Liver (tissue), 9 donors: ENCODE results near the gene IKBKE. TPM values are rescaled to one million over a fixed set of nuclear protein-coding genes. Genes with fewer than 3 reads are reported as not detected.

Experiments
- DNase-seq: peaks from one replicate; pipeline ENCODE4 v3.0.0-alpha.2; 2017; ENCODE audit warnings: low spot score
- H3K27ac ChIP-seq, 2 donors: one replicate each; pipeline ENCODE4 v1.7.0; 2013; ENCODE audit warnings: inconsistent platforms in 2 of 2, low read length in 2 of 2, control low read depth in 1 of 2, low read depth in 1 of 2, mild to moderate bottlenecking in 1 of 2
- H3K27me3 ChIP-seq, 4 donors: one replicate each; pipeline versions ENCODE4 v1.6.1 to v1.7.0; 2013; ENCODE audit warnings: low read length in 3 of 4, inconsistent platforms in 1 of 4, mild to moderate bottlenecking in 1 of 4, moderate library complexity in 1 of 4; ENCODE audit not compliant: control insufficient read depth in 4 of 4, insufficient read depth in 4 of 4
- H3K36me3 ChIP-seq, 4 donors: one replicate each; pipeline versions ENCODE4 v1.6.1 to v1.7.0; 2013; ENCODE audit warnings: low read length in 3 of 4, mild to moderate bottlenecking in 3 of 4, low read depth in 1 of 4, moderate library complexity in 1 of 4; ENCODE audit not compliant: control insufficient read depth in 4 of 4, insufficient read depth in 3 of 4
- H3K4me1 ChIP-seq, 4 donors: one replicate each; pipeline versions ENCODE4 v1.6.1 to v1.7.0; 2013; ENCODE audit warnings: low read length in 3 of 4, mild to moderate bottlenecking in 3 of 4, moderate library complexity in 1 of 4; ENCODE audit not compliant: control insufficient read depth in 4 of 4, insufficient read depth in 4 of 4
- H3K4me3 ChIP-seq, 3 donors: one replicate each; pipeline versions ENCODE4 v1.6.1 to v1.7.0; 2013; ENCODE audit warnings: low read length in 3 of 3, control low read depth in 1 of 3, low read depth in 1 of 3, mild to moderate bottlenecking in 1 of 3
- H3K9ac ChIP-seq, 2 donors: one replicate each; pipeline ENCODE4 v1.7.0; 2013; ENCODE audit warnings: low read length in 2 of 2, mild to moderate bottlenecking in 2 of 2, moderate library complexity in 2 of 2, control low read depth in 1 of 2, low read depth in 1 of 2
- H3K9me3 ChIP-seq, 4 donors: one replicate each; pipeline versions ENCODE4 v1.6.1 to v1.7.0; 2013; ENCODE audit warnings: low read length in 3 of 4; ENCODE audit not compliant: control insufficient read depth in 4 of 4
- CTCF ChIP-seq: fragments of 150-350 bp; IDR thresholded peaks from 2 replicates; pipeline ENCODE4 v1.5.1; 2017; ENCODE audit warnings: improper control_type of control experiment, low read depth, low read length; ENCODE audit not compliant: missing input control
- EGR1 ChIP-seq, 2 donors: IDR thresholded peaks; 2 replicates each; pipeline ENCODE4 v1.6.1; 2016 to 2018; ENCODE audit warnings: antibody characterized with exemption in 2 of 2, low read depth in 2 of 2
- FOXA1 ChIP-seq: IDR thresholded peaks from 2 replicates; pipeline ENCODE4 v1.6.1; 2016; ENCODE audit warnings: antibody characterized with exemption
- FOXA2 ChIP-seq: IDR thresholded peaks from 2 replicates; pipeline ENCODE4 v1.6.1; 2016; ENCODE audit warnings: antibody characterized with exemption
- GABPA ChIP-seq, 2 donors: IDR thresholded peaks in 1 of 2; conservative IDR thresholded peaks in 1 of 2; 2 replicates each; pipeline ENCODE4 v1.6.1; 2016; ENCODE audit warnings: antibody characterized with exemption in 2 of 2, mild to moderate bottlenecking in 1 of 2, moderate library complexity in 1 of 2
- HNF4A ChIP-seq, 2 donors: conservative IDR thresholded peaks; 2 replicates each; pipeline ENCODE4 v1.6.1; 2016; ENCODE audit warnings: antibody characterized with exemption in 2 of 2, mild to moderate bottlenecking in 2 of 2
- HNF4G ChIP-seq: IDR thresholded peaks from 2 replicates; pipeline ENCODE4 v1.6.1; 2016; ENCODE audit warnings: antibody characterized with exemption
- JUND ChIP-seq, 2 donors: IDR thresholded peaks; 2 replicates each; pipeline ENCODE4 v1.6.1; 2016; ENCODE audit warnings: antibody characterized with exemption in 2 of 2
- MAX ChIP-seq: IDR thresholded peaks from 2 replicates; pipeline ENCODE4 v1.6.1; 2016; ENCODE audit warnings: antibody characterized with exemption
- NR2F2 ChIP-seq: IDR thresholded peaks from 2 replicates; pipeline ENCODE4 v1.6.1; 2016; ENCODE audit warnings: antibody characterized with exemption
- RAD21 ChIP-seq, 2 donors: IDR thresholded peaks; 2 replicates each; pipeline ENCODE4 v1.6.1; 2016; ENCODE audit warnings: antibody characterized with exemption in 2 of 2, mild to moderate bottlenecking in 2 of 2
- REST ChIP-seq: IDR thresholded peaks from 2 replicates; pipeline ENCODE4 v1.6.1; 2016; ENCODE audit warnings: antibody characterized with exemption, mild to moderate bottlenecking
- RXRA ChIP-seq, 2 donors: IDR thresholded peaks; 2 replicates each; pipeline ENCODE4 v1.6.1; 2017 to 2018; ENCODE audit warnings: antibody characterized with exemption in 2 of 2, mild to moderate bottlenecking in 1 of 2
- SP1 ChIP-seq: IDR thresholded peaks from 2 replicates; pipeline ENCODE4 v1.6.1; 2018; ENCODE audit warnings: antibody characterized with exemption, mild to moderate bottlenecking
- TAF1 ChIP-seq: conservative IDR thresholded peaks from 2 replicates; pipeline ENCODE4 v1.6.1; 2016; ENCODE audit warnings: antibody characterized with exemption, mild to moderate bottlenecking
- YY1 ChIP-seq: IDR thresholded peaks from 2 replicates; pipeline ENCODE4 v1.6.1; 2016; ENCODE audit warnings: antibody characterized with exemption, mild to moderate bottlenecking
- WGBS: extraction: QIAGEN DNeasy Blood & Tissue Kit; methylation state at CpG from one replicate; pipeline ENCODE4 v1.1.7; 2013; 5-methylcytosine and 5-hydroxymethylcytosine counted together
- polyA plus RNA-seq, 2 donors: library from polyadenylated mRNA; stranded (reverse) in 1 of 2; unstranded in 1 of 2; fragments of 200-250 nt in 1 of 2; fragments of >200 nt in 1 of 2; fragmentation: Nextera tagmentation in 1 of 2; extraction: Ambion mirVana in 1 of 2; gene quantifications; one replicate each; pipeline versions ENCODE4 v1.2.1 to v1.2.3, GENCODE V29; 2013 to 2015
- total RNA-seq, 2 donors: library from RNA; depleted of rRNA; stranded (reverse); fragments of >200 nt; gene quantifications; one replicate each; pipeline ENCODE4 v1.2.3, GENCODE V29; 2014
- TF ChIP-seq, protein P1 (sequence below): IDR thresholded peaks from 2 replicates; pipeline ENCODE4 v1.6.1; 2016; ENCODE audit warnings: antibody characterized with exemption
- TF ChIP-seq, protein P2 (sequence below): IDR thresholded peaks from 2 replicates; pipeline ENCODE4 v1.6.1; 2016; ENCODE audit warnings: antibody characterized with exemption
- donor health status: healthy.
- donor health status: healthy.
- donor health status: healthy.
- donor health status: healthy.
- donor health status: healthy.

IKBKE gene
- total and polyA plus RNA-seq, 4 donors: 0.81 to 3.9 (median 1.5) TPM

DNA sequence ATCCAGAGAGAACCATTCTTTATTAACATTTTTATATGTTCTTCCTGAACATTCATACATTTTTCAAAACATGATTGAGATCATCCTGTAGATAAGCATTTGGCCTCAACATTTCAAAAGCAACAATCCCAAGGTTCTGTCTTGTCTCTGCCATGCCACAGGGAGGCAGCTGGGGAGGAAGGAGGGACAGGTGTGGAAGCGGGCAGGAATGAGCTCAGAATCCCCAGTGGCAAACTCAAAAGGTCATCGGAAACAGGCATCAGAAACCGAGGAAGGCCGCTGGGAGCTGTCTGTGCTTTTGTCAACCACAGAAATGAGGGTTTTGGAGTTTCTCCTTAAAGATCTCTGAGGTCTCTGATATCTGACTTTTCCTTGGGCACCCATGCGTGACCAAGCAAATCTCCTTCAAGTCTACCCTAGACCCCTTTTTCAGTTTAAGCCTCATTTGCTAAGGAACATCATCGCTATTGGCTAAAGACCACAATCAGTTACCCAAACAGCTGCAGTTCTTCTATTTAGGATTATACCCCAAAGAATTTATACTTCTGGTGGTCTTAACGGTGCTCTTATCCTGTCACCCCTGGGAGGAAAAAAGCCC is 71.1 kb downstream of the IKBKE start:
- no peak for TF ChIP-seq CTCF
- TF ChIP-seq GABPA (IDR thresholded peaks at IDR 0.05 in 1 of 2, conservative IDR thresholded peaks at IDR 0.05 in 1 of 2): no peak
- TF ChIP-seq SP1: no peak
- TF ChIP-seq FOXA1: no peak
- no peak for TF ChIP-seq HNF4G
- no peak for TF ChIP-seq MAX
- no peaks in the 10 kb centered on the region for H3K36me3 ChIP-seq
- no peak for DNase-seq
- H3K27ac ChIP-seq: peak overlapping the region in 1 of 2 donors; percentile 81
- no peaks in the 10 kb centered on the region for H3K9me3 ChIP-seq
- H3K27me3 ChIP-seq: no peaks in the 10 kb centered on the region
- no peak overlapping the region for H3K4me3 ChIP-seq
- H3K4me1 ChIP-seq: peaks cover 8 to 81% (median 64%) of the 10 kb centered on the region in 4 donors
- WGBS: 95% methylated on average over 7 of the region's 7 CpGs
- H3K9ac ChIP-seq: no peak overlapping the region

- TF ChIP-seq TAF1 (no peak), NR2F2 (no peak), EGR1 (IDR thresholded peaks at IDR 0.05; ENCODE audit: low read depth in 2 of 2) (no peak), GABPA (IDR thresholded peaks at IDR 0.05 in 1 of 2, conservative IDR thresholded peaks at IDR 0.05 in 1 of 2) (no peak), HNF4G (no peak), MAX (peak; percentile 49), YY1 (no peak), RXRA (IDR thresholded peaks at IDR 0.05) (no peak), FOXA1 (no peak), RAD21 (IDR thresholded peaks at IDR 0.05) (peak; percentile 84 to 91), REST (no peak), FOXA2 (no peak), SP1 (no peak), HNF4A (conservative IDR thresholded peaks at IDR 0.05) (peak in 1 of 2 donors; percentile 5), JUND (IDR thresholded peaks at IDR 0.05) (no peak), CTCF (peak; percentile 85)
- TF ChIP-seq, protein P1, sequence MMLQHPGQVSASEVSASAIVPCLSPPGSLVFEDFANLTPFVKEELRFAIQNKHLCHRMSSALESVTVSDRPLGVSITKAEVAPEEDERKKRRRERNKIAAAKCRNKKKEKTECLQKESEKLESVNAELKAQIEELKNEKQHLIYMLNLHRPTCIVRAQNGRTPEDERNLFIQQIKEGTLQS: no peak
- TF ChIP-seq, protein P2, sequence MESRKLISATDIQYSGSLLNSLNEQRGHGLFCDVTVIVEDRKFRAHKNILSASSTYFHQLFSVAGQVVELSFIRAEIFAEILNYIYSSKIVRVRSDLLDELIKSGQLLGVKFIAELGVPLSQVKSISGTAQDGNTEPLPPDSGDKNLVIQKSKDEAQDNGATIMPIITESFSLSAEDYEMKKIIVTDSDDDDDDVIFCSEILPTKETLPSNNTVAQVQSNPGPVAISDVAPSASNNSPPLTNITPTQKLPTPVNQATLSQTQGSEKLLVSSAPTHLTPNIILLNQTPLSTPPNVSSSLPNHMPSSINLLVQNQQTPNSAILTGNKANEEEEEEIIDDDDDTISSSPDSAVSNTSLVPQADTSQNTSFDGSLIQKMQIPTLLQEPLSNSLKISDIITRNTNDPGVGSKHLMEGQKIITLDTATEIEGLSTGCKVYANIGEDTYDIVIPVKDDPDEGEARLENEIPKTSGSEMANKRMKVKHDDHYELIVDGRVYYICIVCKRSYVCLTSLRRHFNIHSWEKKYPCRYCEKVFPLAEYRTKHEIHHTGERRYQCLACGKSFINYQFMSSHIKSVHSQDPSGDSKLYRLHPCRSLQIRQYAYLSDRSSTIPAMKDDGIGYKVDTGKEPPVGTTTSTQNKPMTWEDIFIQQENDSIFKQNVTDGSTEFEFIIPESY: no peak
- Histone ChIP-seq H3K4me3 (no peak overlapping the region), H3K27me3 (no peaks in the 10 kb centered on the region), H3K9me3 (no peaks in the 10 kb centered on the region), H3K4me1 (peaks cover 6 to 50% (median 38%) of the 10 kb centered on the region in 4 donors), H3K27ac (no peak overlapping the region), H3K36me3 (no peaks in the 10 kb centered on the region), H3K9ac (no peak overlapping the region)
- 13% methylated on average over 9 of the region's 9 CpGs for WGBS
- peak; percentile 87 for DNase-seq
These were observed 74.4 kb downstream of the IKBKE start for GRCh38 chr1:206544562-206545257.
